Bronchial epithelial cell (primary cell): ENCODE measurements around the gene RARRES2. TPM values are rescaled to one million over a fixed set of nuclear protein-coding genes. Genes with fewer than 3 reads are reported as not detected.

ENCODE experiments used
- DNase-seq: peaks from one replicate; pipeline ENCODE4 v3.0.0-alpha.2; 2010; ENCODE audit warnings: low read depth
- FAIRE-seq: peaks from 2 replicates; lab custom pipeline; 2011; peaks lifted over from hg19 to GRCh38; lab: Jason Lieb, UNC
- H3K27me3 ChIP-seq: 2 replicates; pipeline ENCODE4 v1.5.1; 2011; ENCODE audit warnings: low read length; ENCODE audit not compliant: control insufficient read depth, insufficient read depth
- H3K36me3 ChIP-seq: 2 replicates; pipeline ENCODE4 v1.5.1; 2011; ENCODE audit warnings: low read length; ENCODE audit not compliant: control insufficient read depth, insufficient read depth
- H3K4me3 ChIP-seq: 2 replicates; pipeline ENCODE4 v1.5.1; 2011; ENCODE audit warnings: mild to moderate bottlenecking, low read depth, low read length, control low read depth
- total RNA-seq: library from RNA; depleted of rRNA; stranded (reverse); fragments of >200 nt; gene quantifications from 2 replicates; pipeline ENCODE4 v1.2.1, GENCODE V29; 2014
- TF ChIP-seq, protein P1 (sequence below): IDR thresholded peaks from 2 replicates; pipeline ENCODE4 v1.5.1; 2011; ENCODE audit warnings: mild to moderate bottlenecking, moderate library complexity, low read length, control low read depth, inconsistent platforms; ENCODE audit not compliant: insufficient read depth, severe bottlenecking

Gene RARRES2
- total RNA-seq, 1 donor from 2014 or later: 1.1 TPM

DNA sequence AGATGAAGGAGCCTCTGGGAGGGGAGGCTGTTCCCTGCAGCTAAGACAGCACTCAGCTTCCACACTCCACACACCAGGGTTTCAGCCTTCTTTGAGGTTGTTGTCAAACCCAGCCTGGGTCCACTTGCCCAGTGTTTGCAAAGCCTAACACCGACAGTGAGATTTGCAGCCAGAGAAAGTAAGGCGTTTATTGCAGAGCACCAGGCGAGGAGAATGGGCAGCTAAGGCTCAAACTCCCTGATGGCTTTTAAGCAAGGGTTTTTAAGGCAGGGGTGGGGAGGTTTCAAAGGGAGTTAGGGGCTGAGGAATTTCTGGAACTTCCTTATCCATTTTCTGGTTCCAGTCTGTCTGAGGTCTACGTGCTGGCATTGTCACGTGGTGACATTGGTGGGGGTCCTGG lies 33.0 kb upstream of the RARRES2 start:
- Histone ChIP-seq H3K27me3 (no peaks in the 10 kb centered on the region), H3K36me3 (peaks cover 5% of the 10 kb centered on the region), H3K4me3 (no peak overlapping the region)
- no peak for DNase-seq
- TF ChIP-seq, protein P1, sequence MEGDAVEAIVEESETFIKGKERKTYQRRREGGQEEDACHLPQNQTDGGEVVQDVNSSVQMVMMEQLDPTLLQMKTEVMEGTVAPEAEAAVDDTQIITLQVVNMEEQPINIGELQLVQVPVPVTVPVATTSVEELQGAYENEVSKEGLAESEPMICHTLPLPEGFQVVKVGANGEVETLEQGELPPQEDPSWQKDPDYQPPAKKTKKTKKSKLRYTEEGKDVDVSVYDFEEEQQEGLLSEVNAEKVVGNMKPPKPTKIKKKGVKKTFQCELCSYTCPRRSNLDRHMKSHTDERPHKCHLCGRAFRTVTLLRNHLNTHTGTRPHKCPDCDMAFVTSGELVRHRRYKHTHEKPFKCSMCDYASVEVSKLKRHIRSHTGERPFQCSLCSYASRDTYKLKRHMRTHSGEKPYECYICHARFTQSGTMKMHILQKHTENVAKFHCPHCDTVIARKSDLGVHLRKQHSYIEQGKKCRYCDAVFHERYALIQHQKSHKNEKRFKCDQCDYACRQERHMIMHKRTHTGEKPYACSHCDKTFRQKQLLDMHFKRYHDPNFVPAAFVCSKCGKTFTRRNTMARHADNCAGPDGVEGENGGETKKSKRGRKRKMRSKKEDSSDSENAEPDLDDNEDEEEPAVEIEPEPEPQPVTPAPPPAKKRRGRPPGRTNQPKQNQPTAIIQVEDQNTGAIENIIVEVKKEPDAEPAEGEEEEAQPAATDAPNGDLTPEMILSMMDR: no peak
- no peak for FAIRE-seq

DNA sequence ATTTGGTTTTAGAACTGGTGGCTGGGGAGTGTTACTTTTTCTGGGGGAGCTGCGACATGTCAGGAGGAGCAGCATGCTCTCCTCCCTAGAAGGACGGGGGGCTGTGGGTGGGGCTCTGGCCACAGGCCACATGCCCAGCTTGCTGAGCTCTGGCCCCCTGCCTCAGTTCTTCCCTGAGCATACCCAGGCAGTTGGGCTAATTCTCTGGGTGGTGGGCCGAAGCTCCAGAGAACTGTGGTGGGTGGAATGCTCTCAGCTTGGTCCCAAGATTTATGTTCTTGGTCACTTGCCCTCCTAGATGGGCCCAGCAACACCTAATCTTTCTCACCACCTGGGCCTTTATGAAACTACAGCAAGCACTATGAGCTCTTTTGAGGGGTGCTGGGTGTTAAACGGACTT lies 32.6 kb upstream of the RARRES2 start:
- no peak overlapping the region for H3K4me3 ChIP-seq
- FAIRE-seq (no peak), DNase-seq (no peak)
- H3K36me3 ChIP-seq: peaks cover 5% of the 10 kb centered on the region
- no peaks in the 10 kb centered on the region for H3K27me3 ChIP-seq
- TF ChIP-seq, protein P1: no peak

DNA sequence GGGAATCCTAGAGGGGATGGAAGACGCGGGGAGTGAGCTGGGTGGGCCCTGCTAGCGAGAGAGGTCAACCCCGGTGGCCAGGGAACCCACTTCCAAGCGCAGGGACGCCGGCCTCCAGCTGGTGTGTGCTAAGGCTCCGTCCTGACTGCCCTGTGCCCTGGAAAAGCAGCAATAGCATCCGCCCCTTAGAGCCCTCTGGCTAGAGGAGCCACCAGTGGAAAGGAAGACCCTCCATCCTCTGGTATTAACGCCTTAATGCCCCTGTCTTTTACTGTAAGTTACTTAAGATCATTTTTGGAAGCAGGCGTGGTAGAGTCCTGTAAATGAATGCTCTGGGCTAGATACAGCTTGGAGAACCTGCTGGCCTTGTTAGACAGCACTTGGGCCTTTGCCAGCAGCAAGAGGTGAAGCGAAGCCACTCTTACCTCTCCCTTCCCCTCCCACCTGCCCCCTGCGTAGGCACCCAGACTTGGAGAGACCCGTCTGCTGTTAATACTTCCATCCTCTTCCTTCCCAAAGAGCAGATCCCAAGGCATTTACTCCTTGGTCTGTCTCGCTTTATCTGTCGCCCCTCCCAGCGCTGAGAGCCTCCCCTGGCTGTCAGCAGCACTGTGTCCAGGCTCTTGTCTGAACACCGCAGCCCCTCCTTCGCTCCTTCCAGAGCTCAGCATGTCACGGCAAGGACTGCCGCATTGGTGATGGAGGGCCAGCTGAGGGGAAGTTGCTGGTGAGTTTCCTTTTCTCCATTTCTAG lies 31.8 kb upstream of the RARRES2 start:
- Histone ChIP-seq H3K27me3 (no peaks in the 10 kb centered on the region), H3K36me3 (peaks cover 5% of the 10 kb centered on the region), H3K4me3 (no peak overlapping the region)
- peak; percentile 52 for DNase-seq
- TF ChIP-seq, protein P1: no peak
- no peak for FAIRE-seq

DNA sequence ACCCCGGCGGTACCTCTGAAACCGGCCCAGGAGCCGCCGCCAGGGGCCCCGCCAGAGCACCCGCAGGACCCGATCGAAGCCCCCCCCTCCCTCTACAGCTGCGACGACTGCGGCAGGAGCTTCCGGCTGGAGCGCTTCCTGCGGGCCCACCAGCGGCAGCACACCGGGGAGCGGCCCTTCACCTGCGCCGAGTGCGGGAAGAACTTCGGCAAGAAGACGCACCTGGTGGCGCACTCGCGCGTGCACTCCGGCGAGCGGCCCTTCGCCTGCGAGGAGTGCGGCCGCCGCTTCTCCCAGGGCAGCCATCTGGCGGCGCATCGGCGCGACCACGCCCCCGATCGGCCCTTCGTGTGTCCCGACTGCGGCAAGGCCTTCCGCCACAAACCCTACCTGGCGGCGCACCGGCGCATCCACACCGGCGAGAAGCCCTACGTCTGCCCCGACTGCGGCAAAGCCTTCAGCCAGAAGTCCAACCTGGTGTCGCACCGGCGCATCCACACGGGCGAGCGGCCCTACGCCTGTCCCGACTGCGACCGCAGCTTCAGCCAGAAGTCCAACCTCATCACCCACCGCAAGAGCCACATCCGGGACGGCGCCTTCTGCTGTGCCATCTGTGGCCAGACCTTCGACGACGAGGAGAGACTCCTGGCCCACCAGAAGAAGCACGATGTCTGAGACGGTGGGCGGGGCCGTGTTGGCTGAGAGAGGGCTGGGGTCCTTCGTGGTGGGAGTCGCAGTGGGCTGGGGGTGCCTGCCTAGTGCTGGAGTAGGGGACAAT lies 31.0 kb upstream of the RARRES2 start:
- TF ChIP-seq, protein P1: no peak
- Histone ChIP-seq H3K36me3 (peaks cover 5% of the 10 kb centered on the region), H3K27me3 (no peaks in the 10 kb centered on the region), H3K4me3 (no peak overlapping the region)
- no peak for FAIRE-seq
- no peak for DNase-seq

DNA sequence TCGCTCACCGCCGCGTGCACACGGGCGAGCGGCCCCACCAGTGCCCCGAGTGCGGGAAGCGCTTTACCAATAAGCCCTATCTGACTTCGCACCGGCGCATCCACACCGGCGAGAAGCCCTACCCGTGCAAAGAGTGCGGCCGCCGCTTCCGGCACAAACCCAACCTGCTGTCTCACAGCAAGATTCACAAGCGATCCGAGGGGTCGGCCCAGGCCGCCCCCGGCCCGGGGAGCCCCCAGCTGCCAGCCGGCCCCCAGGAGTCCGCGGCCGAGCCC lies 30.5 kb upstream of the RARRES2 start:
- Histone ChIP-seq H3K36me3 (peaks cover 5% of the 10 kb centered on the region), H3K4me3 (no peak overlapping the region), H3K27me3 (no peaks in the 10 kb centered on the region)
- TF ChIP-seq, protein P1: no peak
- DNase-seq (no peak), FAIRE-seq (no peak)
